Raji (cell line): ENCODE measurements around the gene ANO2.

Source experiments
- POLR2A ChIP-seq: IDR thresholded peaks from 2 replicates; pipeline ENCODE4 v1.6.1; 2011; ENCODE audit warnings: low read depth, low read length, control low read depth; ENCODE audit not compliant: insufficient read depth

ANO2 gene

DNA sequence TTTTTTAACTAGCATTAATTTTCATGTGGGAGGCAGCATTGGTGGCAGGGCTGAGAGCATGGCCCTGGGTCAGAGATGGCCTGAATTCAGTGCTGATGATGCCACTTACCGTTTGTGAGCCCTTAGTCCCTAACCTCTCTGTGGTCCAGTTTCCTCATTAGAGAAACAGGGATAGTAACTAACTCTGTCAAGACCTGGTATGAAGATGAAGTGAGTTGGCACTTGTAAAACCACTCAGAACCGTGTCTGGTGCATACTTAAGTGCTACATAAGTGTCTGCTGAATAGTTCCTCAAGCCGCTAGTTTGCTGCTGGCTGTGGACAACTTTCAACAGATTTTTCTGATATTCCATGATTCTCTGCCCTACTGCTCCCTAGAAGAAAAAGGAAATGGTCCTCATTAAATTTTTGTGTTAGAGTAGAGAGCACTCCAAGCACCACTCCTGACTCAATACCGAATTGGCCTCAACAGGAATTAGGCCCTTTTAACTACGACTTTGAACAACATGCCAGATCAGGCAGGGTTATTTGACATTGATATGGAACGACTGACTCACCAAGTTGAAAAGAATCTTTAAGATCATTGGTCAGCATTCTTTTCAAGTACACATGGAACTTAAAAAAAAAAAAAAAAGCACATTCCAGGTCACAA lies 250.2 kb downstream of the ANO2 start:
- TF ChIP-seq POLR2A, result no peak

DNA sequence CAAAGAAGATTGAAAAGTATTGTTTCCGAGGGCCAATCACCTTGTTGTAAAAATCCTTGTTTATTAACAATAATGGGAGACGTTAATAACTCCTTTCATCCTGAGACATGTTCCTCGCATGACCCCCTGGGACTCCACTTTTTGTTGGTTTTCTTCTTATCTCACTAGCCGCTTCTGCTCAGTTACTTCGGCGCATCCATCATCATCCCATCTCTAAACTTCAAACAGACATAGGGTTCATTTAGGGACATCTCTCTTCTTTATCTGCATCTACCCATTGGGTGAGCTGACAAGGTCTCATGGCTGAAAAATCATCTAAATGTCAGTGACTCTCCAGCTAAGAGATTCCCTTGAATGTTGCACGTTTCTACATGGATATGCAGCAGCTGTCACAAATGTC lies 252.2 kb downstream of the ANO2 start:
- TF ChIP-seq POLR2A, result no peak

DNA sequence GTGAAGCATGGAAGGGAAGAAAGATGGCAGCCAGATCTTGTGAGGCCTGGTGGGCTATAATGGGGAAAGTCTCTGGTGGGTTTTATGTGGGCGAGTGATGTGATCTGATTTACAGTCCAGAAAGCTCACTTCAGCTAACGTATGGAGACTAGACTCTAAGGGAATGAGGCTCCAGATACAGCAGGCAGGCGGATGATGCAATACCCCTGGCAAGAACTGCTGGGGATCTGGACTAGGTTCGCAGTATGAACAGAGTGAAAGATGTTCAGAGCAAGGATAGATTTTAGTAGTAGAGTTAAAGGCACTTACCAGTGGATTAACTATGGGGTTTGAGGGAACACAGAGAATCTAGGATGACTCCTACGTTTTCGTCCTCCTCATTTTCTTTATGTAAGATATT lies 253.1 kb downstream of the ANO2 start:
- no peak for TF ChIP-seq POLR2A

DNA sequence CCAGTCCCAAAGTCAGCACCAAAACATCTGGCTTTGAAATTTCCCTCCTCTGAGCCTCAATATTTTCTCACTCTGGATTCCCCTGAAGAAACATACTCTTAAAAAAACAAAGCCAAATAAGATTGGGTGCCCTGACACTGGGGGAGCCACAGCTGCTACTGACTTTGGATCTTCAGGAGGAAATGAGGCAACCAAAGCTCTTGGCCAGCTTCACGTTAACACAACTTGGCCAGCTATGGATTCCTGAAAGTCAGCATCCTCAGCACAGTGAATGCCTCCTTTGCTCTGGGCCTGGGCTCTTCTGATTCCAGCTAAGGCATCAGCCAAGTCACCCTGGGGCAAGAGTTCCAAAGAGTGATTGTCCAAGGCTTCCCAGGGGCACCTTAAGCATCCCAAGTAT lies 254.8 kb downstream of the ANO2 start:
- TF ChIP-seq POLR2A, result no peak

DNA sequence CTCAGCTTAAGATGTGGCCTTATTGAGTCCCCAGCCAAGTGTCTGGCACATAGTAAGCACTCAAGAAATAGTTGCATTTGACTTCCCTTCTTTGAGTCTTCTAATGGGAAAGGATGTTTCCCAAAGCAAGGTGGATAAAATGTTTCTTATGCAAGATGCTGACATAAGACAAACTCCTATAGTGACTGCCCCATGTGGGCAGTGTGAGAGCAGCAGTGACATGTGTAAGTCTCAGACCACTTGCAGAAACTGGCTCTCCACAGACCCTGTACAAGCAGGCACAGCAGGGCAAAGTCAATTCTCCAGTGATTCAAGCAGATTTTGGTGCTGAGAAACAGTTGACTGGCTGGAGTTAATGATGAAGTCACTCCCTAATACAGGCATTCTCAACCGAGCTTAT lies 255.3 kb downstream of the ANO2 start:
- no peak for TF ChIP-seq POLR2A

DNA sequence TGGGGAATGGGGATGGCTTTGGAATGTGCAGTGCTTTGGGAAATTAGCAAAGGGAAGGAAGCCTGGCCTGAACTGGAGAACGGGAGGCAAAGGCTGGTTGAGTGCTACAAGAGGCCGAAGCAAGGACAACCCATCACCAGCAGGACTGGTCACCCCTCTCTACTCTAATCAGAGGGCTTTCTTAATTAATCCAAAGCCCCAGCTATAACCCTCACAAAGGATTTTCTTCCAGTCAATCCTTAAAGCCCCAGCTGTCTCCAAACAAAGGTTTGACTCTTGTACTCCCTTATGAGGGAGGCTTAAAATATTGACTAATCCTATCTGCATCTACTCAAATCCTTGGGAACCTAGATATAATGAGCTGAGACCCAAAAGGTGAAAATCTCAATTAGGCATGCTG lies 256.8 kb downstream of the ANO2 start:
- TF ChIP-seq POLR2A, result no peak

DNA sequence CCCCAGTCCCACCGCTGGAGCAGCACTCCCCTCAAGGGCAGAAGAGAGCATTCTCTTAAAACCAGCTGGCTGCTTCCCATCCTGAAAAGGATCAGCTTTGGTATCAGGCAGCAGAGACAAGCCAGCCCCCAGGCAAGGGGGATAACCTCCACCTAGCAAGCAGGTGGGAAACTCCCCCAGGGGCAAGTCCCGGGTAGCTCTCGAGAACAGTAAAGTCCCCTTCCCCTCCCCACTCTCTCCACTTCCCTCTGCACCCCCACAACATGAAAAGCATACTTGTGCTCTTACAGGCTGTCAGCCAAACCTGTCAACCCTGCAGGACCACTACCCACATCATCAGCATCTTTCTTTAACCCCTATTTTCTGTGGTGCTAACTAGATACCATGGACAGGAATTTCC lies 259.1 kb downstream of the ANO2 start:
- TF ChIP-seq POLR2A, result no peak

DNA sequence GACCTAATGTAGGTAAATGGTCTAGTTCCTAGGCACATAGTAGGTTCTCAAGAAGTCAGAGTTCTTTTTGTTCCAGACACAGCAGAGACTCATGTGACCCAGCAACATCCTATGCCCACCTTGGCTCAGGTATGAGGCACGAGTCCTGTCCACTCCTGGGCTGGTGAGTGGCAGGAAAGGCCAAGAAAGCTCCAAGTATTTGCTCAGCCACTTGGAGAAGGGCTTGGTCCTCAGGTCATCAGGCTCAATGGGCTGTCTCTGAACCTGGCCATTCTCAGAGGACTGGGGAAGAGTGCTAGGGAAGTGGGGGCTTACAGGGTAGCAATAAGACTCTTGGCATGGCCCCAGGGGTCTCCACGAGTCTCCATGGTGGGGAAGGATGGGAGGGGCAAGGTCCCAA lies 260.1 kb downstream of the ANO2 start:
- TF ChIP-seq POLR2A, result no peak

DNA sequence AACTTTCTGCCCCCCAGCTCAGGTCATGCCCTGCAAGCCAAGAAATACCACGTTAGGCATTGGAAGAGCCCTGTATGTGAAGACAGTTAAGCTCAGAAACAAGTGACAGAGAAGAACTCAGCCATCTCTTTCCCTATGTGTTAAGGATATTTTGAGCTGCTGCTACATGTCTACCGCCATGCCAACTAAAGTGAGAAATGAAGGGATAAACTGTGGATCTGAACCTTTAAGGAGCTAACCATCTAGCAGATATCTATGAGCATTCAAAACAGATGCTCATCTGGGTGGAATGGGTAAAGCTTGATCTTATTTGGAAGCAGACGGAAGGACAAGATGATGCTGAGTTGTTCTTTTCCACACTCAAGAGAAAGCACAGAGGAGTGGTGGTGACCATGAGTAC lies 262.5 kb downstream of the ANO2 start:
- TF ChIP-seq POLR2A, result no peak

DNA sequence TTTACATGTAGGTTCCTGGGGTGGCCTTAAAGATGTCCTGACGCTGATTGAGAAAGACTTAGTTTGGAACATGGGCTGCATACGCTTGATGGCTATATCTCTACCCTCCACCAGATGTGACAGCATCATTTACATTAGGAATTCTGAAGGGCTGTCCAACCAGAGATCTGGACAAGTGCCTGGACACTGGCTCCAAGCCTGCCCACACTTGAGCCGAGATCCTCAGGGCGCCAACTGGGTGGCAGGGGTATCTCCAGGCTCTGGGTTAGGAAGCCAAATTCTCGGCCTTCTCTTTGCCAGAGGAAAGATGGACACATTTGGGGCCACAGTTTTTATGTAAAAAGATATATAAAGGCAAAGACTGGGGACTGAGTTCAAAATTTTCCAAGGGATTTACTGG lies 266.9 kb downstream of the ANO2 start:
- TF ChIP-seq POLR2A, result no peak

DNA sequence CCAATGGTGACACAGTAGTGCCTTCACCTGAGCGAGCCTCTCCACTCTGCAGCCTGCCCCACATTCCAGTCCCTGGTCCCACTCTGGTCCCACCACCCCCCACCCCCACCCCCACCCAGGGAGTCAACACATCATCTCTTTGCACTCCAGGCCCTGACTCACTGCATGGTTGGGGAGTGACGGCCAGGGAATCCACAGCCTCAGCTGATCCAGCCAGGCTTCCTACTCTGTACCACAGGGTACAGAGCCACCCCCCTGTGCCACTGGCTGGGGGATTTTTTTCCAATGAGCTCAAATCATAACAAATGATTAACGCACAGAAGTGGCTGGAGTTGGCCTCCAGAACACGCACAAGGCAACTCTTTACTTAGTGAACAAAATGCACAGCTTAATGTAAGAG lies 279.4 kb downstream of the ANO2 start:
- TF ChIP-seq POLR2A, result no peak

DNA sequence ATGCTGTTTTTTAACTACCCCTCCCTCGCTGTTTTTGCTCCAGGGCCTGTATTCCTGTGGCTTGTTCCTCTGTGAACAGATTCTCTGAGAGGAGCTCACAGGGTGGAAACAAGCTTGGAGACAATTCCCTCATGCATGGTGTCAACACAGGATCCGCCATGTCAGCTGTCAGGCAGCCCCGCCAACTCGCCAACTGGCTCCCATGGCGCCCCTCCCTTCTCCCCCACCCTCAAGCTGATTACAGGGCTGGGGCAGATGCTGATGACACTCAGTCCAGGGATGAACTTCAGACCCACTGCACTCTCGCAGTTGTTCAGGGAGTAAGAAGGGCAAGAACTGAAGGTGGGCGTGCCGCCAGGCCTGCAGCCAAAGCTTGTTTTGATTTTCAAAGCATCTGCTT lies 283.2 kb downstream of the ANO2 start:
- no peak for TF ChIP-seq POLR2A

DNA sequence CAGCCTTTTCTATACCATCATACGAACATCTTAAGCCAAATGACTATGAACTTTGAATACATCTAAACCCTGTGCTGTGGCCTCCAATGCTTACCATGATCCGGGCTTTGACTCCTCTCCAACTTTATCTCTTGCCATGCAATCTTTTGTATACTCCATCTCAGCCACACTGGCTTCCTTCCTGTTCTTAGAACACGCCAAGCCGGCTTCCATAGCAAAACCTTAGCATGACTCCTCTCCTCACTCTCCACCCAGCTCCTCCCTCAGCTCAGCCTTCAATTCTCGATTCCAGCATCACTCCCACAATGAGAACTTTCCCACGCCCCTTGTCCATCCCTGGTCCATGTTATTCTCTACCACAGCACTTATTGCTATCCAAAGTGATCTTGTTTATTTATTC lies 284.8 kb downstream of the ANO2 start:
- TF ChIP-seq POLR2A, result no peak

DNA sequence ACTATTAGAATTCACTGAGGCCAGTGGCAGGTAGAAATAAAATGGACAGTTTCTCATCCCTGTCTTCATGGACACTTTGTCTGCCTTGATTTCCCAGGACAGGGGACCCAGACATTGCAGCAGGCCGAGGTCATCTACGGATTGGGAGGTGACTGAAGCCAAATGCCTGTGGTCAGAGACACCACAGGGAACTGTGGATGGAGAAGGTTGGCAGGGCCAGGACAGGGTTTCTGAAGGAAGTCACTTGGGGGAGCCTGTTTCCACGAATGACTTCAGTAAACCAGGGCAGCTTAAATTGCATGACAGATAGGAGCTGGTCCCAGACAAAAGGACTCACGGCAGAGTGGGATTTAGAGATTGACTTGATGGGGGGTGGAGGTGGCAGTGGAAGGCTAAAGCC lies 288.2 kb downstream of the ANO2 start:
- TF ChIP-seq POLR2A, result no peak

DNA sequence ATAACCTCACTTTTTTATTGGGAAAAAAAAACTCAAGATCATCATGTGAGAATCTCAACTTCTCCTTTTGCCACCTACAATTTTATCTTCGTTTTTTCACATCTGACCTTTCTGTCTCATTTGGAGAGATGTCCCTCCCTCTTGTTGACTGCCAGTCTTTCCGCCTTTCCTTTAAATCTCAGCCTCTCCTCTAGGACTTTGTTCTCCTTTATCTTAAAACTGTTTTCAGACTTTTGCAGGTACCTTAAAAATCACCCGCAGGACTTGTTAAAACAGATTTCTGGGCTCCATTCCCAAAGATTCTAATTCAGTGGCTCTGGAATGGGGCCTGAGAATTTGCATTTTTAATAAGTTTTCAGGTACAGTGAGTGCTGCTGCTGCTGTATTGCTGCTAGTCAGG lies 289.9 kb downstream of the ANO2 start:
- no peak for TF ChIP-seq POLR2A

DNA sequence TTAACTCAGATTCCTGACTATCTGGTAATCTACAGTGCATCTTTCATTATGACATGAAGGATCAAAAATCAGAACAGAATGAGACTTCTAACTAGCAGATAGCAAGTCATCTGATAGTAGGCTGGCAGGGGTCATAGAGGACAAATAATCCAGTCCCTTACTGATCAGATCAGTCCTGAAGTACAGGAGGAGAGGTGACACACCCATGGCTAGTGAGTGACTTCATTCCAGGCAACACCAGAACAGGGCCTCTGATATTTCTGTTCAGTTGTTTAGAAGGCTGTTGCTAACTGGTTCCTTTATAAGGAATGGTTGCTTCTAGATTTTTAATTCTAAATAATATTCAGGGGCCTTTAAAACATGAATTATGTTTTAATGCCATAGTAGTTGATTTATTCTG lies 291.0 kb downstream of the ANO2 start:
- TF ChIP-seq POLR2A, result no peak

DNA sequence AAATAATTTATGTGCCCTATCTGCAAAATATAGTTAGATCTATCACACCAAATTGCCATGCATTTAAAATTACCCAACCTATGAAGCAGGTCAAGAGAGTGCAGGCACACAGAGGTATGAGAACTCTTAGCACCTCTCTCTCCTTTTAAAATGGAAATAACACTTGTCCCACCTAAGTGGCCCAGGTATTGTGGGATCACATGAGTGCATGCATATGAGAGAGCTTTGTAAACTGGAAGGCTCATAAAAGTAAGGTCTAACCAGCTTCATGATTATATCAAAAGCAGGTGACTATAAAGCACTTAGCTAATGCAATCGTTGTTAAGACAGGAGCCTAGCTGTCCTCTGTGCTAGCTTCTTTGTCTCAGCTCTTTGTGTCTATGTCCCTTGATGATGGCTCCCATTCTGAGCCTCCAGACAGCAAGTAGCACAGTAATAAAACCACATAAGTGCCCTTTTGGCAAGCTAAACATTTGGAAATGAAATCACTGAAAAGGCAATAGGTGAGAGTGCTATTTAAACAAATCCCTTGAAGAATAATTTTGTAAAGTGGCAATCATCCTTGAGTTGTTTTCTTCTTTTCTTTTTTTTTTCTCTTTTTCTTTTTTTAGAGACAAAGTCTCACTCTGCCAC lies 294.1 kb downstream of the ANO2 start:
- no peak for TF ChIP-seq POLR2A
